Activated gamma-delta T cell treated with anti-CD3 and anti-CD28 coated beads, Interleukin-2, amount 50 U/mL, for 16 hours (primary cell): ENCODE data around the gene HOXA1.

Experiments
- DNase-seq: peaks from one replicate; pipeline ENCODE4 v3.0.0-alpha.2; 2020; ENCODE audit warnings: low read depth

The HOXA1 gene

DNA sequence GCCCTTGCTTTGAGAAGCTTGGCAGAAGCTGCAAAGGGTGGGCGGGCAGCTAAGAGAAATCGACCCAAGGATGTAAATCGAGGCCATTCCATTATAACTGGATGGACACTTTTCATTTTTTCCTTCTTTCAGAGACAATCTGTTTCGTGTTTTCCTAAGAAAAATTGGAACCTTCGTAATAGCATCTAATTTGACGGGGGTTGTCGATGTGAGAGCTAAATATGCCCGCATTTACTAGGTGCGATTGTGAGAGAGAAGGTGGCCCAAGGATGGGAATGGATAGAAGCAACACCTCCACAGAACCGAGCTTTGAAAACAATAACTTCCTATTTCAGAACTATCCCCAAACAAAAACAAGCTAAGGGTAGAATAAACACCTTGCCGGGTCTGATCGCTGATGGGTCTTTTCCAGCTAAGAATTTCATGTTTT is 35.6 kb upstream of the HOXA1 start:
- DNase-seq: no peak

DNA sequence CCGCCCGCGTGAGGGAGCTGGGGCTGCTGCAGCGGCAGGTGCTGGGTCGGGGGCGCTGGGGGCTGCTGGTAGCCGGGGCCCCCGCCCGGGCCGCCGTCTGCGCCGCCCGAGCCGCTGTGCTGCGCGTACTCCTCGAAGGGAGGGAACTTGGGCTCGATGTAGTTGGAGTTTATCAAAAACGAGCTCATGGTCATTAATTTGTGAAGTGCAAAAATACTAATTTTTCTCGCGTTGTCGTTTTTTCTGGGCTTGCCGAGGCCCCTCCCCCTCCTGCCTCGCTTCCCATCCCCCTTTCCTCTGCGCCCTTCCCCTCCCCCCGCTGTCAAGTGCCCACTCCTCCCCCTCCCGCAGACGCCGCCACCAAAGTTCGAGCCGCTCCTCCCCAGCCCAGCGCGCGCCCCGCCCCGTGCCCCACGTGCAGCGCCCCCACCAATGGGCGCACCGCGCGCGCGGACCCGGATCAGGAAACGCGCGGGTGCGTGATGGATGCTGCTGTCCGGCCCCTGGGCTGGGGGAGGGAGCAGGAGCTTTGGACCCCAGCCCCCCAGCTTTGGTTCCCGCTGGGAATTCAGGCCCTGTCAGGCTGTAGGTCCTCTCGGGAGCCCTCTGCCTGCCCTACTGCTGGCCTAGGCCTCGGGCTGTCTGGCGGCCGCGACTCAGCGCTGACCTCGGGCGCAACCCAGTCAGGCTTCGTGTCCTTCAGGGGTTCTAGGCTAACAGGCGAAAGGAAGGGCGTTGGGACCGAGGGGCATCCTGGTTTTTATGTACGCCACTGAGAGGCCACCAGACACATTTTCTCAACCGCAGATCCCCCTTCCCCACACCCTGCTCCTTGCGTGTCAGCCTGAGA is 35.0 kb upstream of the HOXA1 start, which contains the start of gene HOXA4:
TSS of gene HOXA4 (minus strand) at position 218 of the 850 bp plus-strand sequence. CDS start at position 194, 24 bp downstream.
- DNase-seq: peak; percentile 53

DNA sequence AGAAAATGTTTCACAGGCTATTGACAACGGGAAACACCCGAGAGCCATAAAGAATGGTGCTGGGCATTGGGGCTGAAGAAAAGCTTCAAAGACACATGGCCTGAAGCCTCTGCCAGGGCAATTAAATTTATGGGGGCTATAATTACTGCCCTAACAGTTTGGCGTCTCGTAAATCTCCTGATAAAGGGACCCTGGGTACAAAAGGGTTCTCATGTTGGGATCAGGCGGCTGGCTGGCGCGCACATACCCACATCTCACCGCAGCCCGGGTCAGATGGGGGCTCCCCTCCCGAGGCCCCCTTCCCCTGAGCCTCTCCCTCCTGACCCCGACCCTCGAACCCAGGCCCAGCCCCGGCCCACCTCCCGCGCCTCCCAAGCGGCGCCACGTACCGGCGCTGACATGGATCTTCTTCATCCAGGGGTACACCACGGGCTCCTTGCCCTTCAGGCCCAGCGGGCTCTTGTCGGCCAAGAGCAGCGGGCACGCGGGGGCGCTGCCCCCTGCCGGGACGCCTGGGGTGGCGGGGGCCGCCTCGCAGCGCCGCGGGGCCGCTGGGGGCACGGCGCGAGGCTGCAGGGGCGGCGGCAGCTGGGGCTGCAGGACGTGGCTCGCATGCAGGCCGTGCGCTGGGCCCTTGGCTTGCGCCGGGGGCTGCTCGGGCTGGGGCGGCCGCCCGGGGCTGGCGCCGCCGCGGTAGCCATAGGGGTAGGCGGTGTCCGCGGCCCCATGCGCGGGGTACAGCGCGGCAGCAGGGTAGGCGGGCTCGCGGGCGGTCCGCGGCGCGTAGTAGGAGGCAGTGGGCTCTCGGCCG is 34.1 kb upstream of the HOXA1 start:
- no peak for DNase-seq

DNA sequence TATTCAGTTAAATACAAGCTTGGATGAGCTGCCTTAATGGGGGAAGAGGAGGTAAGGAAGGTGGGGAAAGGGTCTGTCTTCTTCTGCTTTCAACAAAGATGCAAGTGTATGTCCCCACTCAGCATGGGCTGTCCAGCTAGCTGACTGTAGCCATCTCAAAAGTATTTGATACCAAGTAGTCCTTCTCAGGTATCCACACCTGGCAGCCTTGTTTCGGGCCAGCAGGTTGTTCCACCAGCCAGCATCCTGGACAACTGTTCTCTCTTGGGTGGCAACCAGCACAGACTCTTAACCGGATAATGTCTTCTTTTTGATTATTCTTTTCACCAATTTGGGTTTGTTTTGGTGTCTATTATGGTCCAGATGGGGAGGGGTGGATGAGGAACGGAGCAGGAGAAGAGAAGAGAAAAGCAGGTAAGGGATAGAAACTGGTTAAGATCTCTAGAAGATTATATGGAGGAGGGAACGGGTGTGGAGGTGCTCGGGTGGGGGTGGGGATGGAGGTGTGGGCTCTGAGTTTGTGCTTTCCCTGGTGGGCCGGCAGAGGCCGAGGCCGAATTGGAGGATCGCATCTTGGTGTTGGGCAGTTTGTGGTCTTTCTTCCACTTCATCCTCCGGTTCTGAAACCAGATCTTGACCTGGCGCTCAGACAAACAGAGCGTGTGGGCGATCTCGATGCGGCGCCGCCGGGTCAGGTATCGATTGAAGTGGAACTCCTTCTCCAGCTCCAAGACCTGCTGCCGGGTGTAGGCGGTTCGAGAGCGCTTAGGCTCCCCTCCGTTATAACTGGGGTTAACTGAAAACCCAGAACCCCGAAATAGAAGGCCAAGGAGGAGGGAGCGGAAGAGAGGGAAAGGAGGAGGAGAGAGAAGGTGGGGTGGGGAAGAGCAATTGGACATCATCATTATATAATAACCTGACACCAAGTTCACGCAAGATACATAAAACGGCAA is 33.3 kb upstream of the HOXA1 start:
- no peak for DNase-seq

DNA sequence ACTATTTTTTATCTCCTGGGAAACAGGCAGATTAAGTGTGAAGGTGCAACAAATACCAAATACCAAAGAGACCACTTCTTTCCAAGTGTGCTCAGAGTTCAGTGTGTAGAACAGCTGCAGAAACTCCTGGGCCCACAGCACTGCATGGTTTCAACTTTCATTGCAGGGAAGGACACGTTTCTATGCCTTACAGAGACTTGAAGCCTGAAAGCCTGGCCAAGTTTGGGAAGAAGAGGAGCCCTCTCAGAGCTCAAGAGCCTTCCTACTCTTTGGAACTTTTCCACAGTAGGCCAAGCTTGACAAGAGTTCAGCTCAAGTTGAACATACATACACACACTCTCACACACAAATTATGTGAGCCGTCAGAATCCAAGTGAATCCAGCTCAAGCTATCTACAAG is 32.2 kb upstream of the HOXA1 start:
- DNase-seq: no peak

DNA sequence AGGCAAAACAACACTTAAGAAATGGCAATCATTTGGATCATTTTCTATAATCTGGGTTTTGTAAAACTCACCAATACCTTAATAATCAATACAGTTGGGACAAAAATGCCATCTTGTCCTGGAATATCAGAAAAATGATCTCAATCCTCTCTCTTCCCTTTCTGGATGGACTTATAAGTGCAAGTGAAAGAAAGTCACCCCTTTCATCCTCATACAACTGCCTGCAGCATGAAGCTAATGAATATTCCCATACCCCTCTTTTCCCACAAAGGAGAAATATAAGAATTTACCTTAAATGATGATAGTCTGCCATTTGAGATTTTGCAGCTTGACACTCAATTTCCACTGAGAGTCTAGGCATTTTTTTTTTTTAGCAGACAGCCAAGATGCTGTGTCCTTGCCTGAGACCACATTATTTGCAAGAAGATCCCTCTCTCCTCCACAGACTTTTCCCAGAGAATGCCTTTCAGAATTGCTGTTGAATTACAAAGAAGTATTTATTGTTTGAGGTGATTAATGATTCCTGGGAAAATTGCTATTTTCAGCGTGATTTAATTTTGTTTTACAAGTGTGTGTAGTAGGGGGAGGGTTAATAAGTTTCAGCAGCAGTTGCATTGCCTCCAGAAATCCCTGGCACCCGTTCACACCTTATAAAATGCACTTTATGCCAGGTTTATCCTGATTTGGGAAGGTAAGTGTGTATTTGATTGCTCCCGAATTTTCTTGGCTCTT is 31.0 kb upstream of the HOXA1 start:
- DNase-seq: no peak

DNA sequence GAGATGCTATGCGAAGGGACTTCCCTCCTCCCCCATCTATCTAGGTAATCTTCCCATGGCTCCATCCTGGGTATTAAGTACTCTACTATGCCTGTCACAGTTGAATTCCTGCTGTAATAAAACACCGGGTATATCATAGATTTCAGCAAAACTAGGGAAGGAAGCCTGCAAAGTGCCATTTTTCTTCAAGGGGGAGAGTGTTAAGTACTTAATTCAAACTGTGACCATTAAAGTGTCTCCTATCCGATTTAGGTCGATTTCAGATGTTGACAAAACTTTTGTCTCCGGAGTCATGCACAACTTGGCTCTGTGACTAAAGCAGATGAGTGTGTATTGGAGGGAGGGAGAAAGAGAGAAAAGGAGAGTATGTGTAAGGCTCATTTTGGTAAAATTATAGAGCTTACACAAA is 30.2 kb upstream of the HOXA1 start:
- no peak for DNase-seq

DNA sequence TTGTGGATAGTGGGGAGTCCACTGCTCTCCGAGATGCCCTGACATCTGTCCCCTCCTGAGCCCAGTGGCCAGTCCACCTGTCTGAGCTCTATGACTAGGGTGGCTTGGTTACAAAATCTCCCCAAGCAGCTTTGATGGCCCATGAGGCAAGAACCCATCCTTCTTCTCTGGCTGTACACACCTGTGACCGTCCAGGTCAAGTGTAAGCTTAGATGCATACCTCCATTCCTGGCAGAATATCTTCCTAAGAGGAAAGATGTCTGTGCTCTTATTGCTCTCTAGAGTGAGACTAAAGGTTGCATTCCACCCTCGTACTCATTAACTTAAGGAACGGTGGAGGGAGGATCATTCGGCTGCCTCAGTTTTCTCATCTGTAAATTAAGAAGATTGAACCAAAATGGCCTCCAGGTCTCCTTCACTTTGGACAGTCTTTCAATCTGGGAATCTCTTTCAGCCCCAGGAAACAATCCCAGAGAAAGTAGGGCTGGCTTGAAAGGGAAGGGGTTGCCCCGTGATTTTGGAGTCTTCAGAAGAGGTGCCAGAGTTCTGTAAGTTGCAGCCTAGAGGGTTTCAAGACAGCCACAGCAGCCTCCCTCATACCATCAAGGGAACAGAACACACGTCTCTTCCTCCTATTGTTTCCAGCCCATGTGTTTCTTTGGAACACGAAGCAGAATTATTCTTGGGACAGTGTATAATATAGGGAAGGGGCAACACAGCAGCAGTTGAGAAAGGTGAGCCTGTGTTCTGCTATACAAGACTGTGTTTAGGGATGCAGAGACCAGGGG is 29.3 kb upstream of the HOXA1 start:
- no peak for DNase-seq

DNA sequence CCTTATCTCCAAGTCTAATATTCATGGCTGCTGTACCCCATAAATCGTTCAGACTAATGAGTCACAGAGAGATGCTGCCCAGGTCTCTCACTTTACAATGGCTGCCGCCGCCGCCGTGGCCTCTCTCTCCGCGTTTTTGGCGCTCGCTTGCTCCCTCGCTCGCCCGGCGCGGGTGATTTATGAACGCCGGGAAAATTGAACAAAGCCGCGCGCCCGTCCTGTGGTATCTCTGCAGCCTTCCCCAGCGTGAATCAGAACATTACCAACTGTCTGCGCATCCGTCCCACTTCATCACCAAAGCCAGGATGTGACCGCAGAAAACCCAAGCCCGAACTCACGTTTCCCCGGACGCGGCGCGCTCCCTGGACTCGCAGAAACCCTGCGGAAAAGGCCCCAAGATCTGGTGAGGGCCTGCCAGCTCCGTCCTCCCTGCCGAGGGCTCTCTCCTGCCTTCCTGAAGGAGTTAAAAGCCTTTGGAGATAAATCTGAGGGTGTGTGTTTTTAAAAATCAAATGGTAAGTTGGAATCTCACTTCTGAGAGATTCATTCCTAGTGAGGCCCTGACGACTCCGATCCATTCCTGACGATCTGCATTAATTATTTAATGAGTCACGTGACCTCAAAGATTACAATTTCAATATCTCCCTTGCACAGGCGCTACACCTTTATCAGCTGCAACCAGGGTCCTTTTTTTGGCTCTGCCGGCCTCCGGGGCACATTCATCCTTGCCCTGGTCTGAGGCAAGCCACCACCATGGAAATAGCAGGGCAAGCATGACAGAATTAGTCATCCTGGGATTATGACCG is 28.5 kb upstream of the HOXA1 start:
- DNase-seq: no peak

DNA sequence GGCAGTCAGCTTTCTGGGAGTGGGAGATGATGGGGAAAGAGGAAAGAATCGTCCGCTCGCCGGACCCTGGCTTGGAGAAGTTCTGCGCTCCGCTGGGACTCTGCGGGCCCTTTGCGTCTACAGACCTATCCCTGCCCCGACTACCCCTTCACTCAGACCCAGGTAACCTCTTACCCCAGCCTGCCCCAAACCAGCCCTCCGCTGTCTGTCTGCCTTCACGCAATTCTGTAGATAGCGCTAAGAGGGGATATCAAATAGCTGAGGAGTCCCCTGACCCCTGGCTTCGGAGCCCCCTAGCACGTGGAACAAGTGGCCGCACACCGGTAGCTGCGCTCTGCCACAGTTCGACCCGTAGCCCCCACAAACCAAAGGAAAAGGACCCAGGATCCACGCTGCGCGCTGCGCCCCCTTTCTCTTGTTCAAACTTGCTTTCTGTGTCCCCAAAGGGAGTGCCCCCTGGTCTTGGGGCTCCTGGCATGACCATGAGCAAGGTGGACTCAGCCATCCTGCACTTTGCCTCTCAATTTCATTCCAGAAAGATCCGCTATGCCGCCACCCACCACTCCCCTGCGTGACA is 27.8 kb upstream of the HOXA1 start:
- DNase-seq: no peak

DNA sequence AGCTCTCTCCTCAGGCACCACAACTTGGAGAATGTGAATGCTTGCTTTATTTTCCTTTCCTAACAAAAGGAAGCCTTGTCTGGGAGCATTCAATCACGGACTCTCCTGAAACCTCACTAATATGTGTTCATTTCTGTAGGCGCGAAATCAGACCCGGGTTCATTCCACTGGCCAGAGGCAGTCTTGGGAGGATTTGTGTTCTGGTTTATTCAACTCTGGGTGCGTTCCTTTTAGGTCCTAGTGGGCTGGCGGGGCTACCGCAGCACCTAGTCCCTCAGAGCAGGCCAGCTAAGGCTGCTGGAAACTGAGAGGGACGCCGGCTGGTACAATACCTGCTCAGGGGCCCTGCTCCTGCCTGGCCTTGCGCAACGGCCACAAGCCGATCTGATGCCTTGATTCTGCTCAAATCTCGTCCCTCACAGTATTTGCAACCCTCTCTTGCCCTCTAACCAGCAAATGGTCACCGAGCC is 27.2 kb upstream of the HOXA1 start:
- DNase-seq: no peak

DNA sequence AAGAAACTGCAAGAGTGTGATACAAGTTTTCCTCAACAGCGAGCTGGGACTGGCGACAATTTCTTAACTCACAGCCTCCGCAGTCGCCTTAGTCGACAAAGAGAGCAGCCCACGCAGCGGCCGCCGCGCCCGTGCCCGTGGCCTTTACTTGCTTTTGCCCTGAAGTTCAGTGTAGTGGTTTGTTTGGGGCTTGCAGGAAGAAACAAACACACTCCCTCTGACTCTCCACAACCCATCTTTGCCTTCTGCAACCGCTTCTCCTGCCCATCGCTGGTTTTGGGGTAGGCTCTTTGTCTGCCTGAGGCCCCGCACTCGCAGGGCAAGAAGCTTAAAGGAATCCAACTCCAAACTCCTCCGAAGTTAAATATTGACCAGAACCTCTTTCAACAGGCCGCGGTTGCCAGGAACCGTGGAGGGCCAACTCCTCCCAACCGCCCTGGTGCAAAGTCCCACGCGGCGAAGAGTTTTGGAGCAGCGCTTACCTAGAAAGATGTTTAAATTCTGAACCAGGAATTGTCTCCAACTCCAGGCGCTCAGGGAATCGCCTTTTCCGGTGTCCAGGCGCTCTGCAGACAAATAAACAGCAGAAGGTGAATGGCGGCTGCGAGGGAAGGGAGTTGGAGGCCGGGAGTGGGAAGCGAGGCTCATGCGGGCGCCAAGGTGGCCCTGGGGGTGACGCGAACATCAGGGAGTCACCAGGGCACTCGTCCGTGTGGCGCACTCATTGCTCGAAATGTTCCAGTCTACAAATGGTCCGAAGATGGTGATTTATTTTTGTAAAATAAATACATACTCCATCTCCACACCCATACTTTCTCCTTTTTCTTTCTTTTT is 26.5 kb upstream of the HOXA1 start:
- no peak for DNase-seq

DNA sequence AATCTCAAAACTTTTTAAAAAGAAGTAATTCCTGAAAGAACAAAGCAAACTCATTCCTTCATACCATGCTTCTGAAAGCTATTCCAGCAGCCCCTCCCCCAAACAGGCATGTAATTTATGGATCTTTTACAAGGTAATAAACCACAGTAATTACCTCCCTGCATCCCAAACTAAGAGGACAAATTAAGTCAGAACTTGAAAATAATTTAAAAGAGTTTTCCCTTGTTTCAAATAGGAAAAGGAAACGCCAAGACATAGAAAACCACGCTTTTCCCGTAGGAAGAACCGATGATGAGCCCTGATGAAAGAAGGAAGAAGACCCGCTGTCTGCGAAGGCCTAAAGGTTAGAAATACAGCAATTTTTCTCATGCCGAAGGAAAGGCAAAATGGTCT is 25.9 kb upstream of the HOXA1 start:
- DNase-seq: no peak

DNA sequence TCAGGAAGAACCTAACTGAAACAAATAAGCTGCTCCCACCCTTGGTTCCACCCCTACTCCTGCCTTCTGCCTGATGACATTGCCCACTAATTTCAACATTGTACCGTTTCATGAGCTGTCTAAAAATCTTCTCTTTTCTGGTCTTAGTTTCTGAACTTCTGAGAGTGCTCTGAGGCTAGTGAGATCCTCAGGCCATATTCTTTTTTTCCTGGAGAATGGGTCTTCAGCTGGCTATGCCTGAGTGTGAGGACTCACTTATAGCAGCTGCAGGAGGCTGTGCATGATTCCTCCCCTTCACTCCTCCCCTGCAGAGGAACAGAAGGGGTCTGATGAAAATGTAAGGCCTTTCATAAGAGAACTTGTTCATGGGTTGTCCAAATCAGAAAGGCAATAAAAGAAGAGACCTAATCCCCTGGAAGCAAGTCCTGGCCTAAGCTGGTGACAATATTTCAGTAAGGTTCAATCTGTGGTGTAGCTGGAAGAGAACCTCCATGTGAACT is 23.7 kb upstream of the HOXA1 start:
- no peak for DNase-seq

DNA sequence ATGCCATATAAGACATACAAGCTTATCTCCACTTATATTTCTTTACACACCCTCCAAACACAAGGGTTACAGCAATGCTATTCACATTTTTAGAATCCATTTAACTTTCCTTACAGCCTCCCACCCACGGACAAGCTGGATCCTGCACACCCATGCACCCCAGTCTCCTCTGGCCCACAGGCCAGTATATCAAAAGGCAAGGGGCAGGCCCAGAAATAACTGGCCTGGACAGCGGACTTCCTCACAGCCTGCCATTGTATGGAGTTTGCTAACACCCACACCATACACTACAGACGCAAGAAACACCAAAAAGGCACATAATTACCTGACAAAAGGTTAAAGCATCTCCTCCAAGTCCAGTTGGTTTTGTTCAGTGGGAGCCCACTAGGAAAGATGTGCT is 22.8 kb upstream of the HOXA1 start:
- no peak for DNase-seq

DNA sequence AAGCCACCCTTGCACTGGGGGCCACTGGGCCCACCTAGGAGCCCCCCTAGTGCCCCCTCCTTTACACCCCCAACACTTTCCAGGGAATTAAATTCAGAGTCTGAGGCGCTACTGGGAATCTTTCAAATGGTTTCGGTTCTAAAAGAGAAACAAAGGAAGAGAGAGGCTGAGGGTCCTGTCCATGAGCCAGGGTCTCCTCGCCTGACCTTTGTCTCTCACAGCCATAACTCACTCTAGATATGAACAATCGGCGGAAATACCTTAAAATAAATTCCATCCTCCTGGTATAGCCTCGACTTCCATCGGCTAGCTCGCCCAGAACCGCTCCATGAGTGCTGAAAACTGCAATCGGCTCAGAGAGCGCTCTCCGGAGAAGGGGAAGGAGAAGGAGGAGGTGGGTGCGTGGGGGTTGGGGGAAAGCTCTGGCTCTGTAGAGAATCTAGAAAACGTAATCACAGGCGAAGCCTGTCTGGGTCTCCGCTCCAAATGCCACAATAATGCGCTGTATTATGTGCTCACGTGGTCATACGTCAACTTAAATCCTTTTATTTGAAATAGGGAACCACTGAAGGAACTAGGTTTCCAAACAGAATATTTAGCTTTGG is 22.2 kb upstream of the HOXA1 start:
- no peak for DNase-seq
